ENCODE data around the gene MIGA2.

GRCh38 chr9:129068990-129069861, 32.8 kb downstream of the MIGA2 start:
- no peak for TF ChIP-seq POLR2A (conservative IDR thresholded peaks at IDR 0.05)
- peak; percentile 45; the same call in 1 of the 2 replicates for TF ChIP-seq GABPA (tag; conservative IDR thresholded peaks at IDR 0.05; ENCODE audit: low read depth)
- no peak for TF ChIP-seq NR2F6 (CRISPR knock-in tag; IDR thresholded peaks at IDR 0.05)
- no peak for TF ChIP-seq PHB (CRISPR knock-in tag; IDR thresholded peaks at IDR 0.05)
- TF ChIP-seq ETS2 (tag; IDR thresholded peaks at IDR 0.05; ENCODE audit: borderline replicate concordance, poor library complexity, severe bottlenecking) = no peak
- TF ChIP-seq RAD21 (CRISPR knock-in tag; conservative IDR thresholded peaks at IDR 0.05 in 1 of 2, IDR thresholded peaks at IDR 0.05 in 1 of 2) = peak in 1 of 2 experiments; percentile 18; a peak in 1 of 4 replicates
- TF ChIP-seq E2F6 (IDR thresholded peaks at IDR 0.05; ENCODE audit: borderline replicate concordance in 1 of 2, extremely low read depth in 1 of 2, insufficient read depth in 1 of 2, insufficient read length in 1 of 2, low read depth in 1 of 2, low read length in 1 of 2, poor library complexity in 1 of 2, severe bottlenecking in 1 of 2) = peak; percentile 99
- TF ChIP-seq NR2C2 (CRISPR knock-in tag; IDR thresholded peaks at IDR 0.05) = peak; percentile 83
- TF ChIP-seq NR2C2 (tag; IDR thresholded peaks at IDR 0.05) = peak; percentile 61; the same call in 1 of the 2 replicates
- peak; percentile 52 for TF ChIP-seq ATF3 (IDR thresholded peaks at IDR 0.05)
- TF ChIP-seq ATF3 (CRISPR knock-in tag; conservative IDR thresholded peaks at IDR 0.05) = peak; percentile 38
- TF ChIP-seq SMARCA4 (IDR thresholded peaks at IDR 0.05) = peak; percentile 98
- no peak for TF ChIP-seq FOXP4 (CRISPR knock-in tag; IDR thresholded peaks at IDR 0.05; ENCODE audit: borderline replicate concordance)
- peak; percentile 81 for TF ChIP-seq REST (IDR thresholded peaks at IDR 0.05; ENCODE audit: borderline replicate concordance)
- peak; percentile 52; the same call in 1 of the 2 replicates for TF ChIP-seq REST (CRISPR knock-in tag; IDR thresholded peaks at IDR 0.05; ENCODE audit: low read depth)
